ENCODE data around the gene TNK2.

DNA sequence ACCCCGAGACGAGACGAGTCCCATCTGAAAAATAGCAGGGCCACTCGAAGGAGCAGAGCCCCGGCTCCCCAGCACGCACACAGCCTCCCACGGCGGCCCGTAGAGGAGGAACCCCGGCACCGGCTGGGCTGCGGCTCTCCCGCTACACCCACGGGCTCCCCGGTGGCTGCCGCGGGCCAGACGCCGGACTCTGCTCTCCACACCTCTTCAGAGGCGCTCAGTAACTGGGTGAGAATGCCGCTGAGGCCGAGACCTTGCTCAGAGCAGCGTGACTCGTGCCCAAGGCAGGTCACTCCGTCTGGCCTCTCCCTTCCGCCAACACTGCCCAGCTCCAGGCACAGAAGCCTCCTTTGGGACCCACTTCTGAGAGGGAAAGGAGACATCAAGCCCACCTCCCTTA lies 34.4 kb downstream of the TNK2 start:
- TF ChIP-seq POLR2A (IDR thresholded peaks at IDR 0.05), result no peak
- TF ChIP-seq, protein P1, sequence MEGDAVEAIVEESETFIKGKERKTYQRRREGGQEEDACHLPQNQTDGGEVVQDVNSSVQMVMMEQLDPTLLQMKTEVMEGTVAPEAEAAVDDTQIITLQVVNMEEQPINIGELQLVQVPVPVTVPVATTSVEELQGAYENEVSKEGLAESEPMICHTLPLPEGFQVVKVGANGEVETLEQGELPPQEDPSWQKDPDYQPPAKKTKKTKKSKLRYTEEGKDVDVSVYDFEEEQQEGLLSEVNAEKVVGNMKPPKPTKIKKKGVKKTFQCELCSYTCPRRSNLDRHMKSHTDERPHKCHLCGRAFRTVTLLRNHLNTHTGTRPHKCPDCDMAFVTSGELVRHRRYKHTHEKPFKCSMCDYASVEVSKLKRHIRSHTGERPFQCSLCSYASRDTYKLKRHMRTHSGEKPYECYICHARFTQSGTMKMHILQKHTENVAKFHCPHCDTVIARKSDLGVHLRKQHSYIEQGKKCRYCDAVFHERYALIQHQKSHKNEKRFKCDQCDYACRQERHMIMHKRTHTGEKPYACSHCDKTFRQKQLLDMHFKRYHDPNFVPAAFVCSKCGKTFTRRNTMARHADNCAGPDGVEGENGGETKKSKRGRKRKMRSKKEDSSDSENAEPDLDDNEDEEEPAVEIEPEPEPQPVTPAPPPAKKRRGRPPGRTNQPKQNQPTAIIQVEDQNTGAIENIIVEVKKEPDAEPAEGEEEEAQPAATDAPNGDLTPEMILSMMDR (IDR thresholded peaks at IDR 0.05), result no peak
